ENCODE data around the gene QTRT2. TPM values are rescaled to one million over a fixed set of nuclear protein-coding genes. Genes with fewer than 3 reads are reported as not detected.

The QTRT2 gene
- total RNA-seq, 1 experiment from 2014 or later: 39.2 TPM

- Mint-ChIP-seq H3K27me3 (ENCODE audit: insufficient read depth, unreplicated experiment) (peaks cover 4% of the 10 kb centered on the region), H3K4me3 (ENCODE audit: unreplicated experiment) (no peak overlapping the region), H3K9me3 (ENCODE audit: unreplicated experiment) (no peaks in the 10 kb centered on the region), H3K27ac (ENCODE audit: low read depth, unreplicated experiment) (no peak overlapping the region), H3K4me1 (ENCODE audit: insufficient read depth, unreplicated experiment) (no peaks in the 10 kb centered on the region), H3K36me3 (ENCODE audit: insufficient read depth, unreplicated experiment) (no peaks in the 10 kb centered on the region)
- DNase-seq (ENCODE audit: unreplicated experiment): no peak
- ChIA-PET CTCF (interaction anchor here (0.6 to 1.3 kb wide), 3 partner anchors 9 to 196 kb away, joined by 3 read pairs; no protein-coding TSS in a partner anchor), POLR2A (no interaction called here)
- intact Hi-C loops (cut with micrococcal nuclease): no loop called here
- BruUV-seq (replicated peaks): no TSS peak
- no peak for TF ChIP-seq CTCF (IDR thresholded peaks at IDR 0.05; ENCODE audit: unreplicated experiment)
These were observed 47.9 kb downstream of the QTRT2 start for GRCh38 chr3:114104414-114104813.

- POLR2A ChIA-PET: no interaction called here
- TF ChIP-seq CTCF (IDR thresholded peaks at IDR 0.05; ENCODE audit: unreplicated experiment): no peak
- DNase-seq (ENCODE audit: unreplicated experiment): no peak
- Mint-ChIP-seq H3K9me3 (ENCODE audit: unreplicated experiment) (no peaks in the 10 kb centered on the region), H3K4me3 (ENCODE audit: unreplicated experiment) (no peak overlapping the region), H3K27me3 (ENCODE audit: insufficient read depth, unreplicated experiment) (peaks cover 20% of the 10 kb centered on the region), H3K4me1 (ENCODE audit: insufficient read depth, unreplicated experiment) (no peaks in the 10 kb centered on the region), H3K36me3 (ENCODE audit: insufficient read depth, unreplicated experiment) (no peaks in the 10 kb centered on the region), H3K27ac (ENCODE audit: low read depth, unreplicated experiment) (no peak overlapping the region)
- CTCF ChIA-PET: no interaction called here
- intact Hi-C loops (cut with micrococcal nuclease): no loop called here
- BruUV-seq (replicated peaks): no TSS peak
These were observed 51.6 kb downstream of the QTRT2 start for GRCh38 chr3:114108137-114108536.

- H3K9me3 Mint-ChIP-seq (ENCODE audit: unreplicated experiment): no peaks in the 10 kb centered on the region
- no peak overlapping the region for H3K4me3 Mint-ChIP-seq (ENCODE audit: unreplicated experiment)
- CTCF ChIA-PET: no interaction called here
These were observed 53.9 kb downstream of the QTRT2 start for GRCh38 chr3:114110439-114110838.

GRCh38 chr3:114111060-114111770 lies 54.7 kb downstream of the QTRT2 start:
- no peak overlapping the region for H3K4me3 Mint-ChIP-seq (ENCODE audit: unreplicated experiment)
- ChIA-PET CTCF (interaction anchor here (0.5 to 0.8 kb wide), 2 partner anchors 30 to 37 kb away, joined by 3 read pairs; no protein-coding TSS in a partner anchor), POLR2A (no interaction called here)
- no TSS peak for BruUV-seq (replicated peaks)
- intact Hi-C loops (cut with micrococcal nuclease): no loop called here
- DNase-seq (ENCODE audit: unreplicated experiment): no peak
- H3K27ac Mint-ChIP-seq (ENCODE audit: low read depth, unreplicated experiment): no peak overlapping the region
- H3K27me3 Mint-ChIP-seq (ENCODE audit: insufficient read depth, unreplicated experiment): peaks cover 20% of the 10 kb centered on the region
- no peaks in the 10 kb centered on the region for H3K36me3 Mint-ChIP-seq (ENCODE audit: insufficient read depth, unreplicated experiment)
- TF ChIP-seq CTCF (IDR thresholded peaks at IDR 0.05; ENCODE audit: unreplicated experiment): no peak
- H3K9me3 Mint-ChIP-seq (ENCODE audit: unreplicated experiment): no peaks in the 10 kb centered on the region
- no peaks in the 10 kb centered on the region for H3K4me1 Mint-ChIP-seq (ENCODE audit: insufficient read depth, unreplicated experiment)

More at GRCh38 chr3:114110439-114110838, 53.9 kb downstream of the QTRT2 start:
- Mint-ChIP-seq H3K27me3 (ENCODE audit: insufficient read depth, unreplicated experiment) (peaks cover 20% of the 10 kb centered on the region), H3K4me1 (ENCODE audit: insufficient read depth, unreplicated experiment) (no peaks in the 10 kb centered on the region), H3K36me3 (ENCODE audit: insufficient read depth, unreplicated experiment) (no peaks in the 10 kb centered on the region), H3K27ac (ENCODE audit: low read depth, unreplicated experiment) (no peak overlapping the region)
- POLR2A ChIA-PET: no interaction called here
- DNase-seq (ENCODE audit: unreplicated experiment): no peak
- TF ChIP-seq CTCF (IDR thresholded peaks at IDR 0.05; ENCODE audit: unreplicated experiment): no peak
- no TSS peak for BruUV-seq (replicated peaks)
- intact Hi-C loops (cut with micrococcal nuclease): no loop called here
